HG03565 (cell line): ENCODE measurements around the gene UQCC2.

ENCODE experiments used
- ATAC-seq: cut with Tn5 transposase; IDR thresholded peaks from one replicate; pipeline ENCODE4 v1.9.1; 2021; ENCODE audit warnings: mild to moderate bottlenecking, moderate library complexity; ENCODE audit not compliant: unreplicated experiment

Gene UQCC2

DNA sequence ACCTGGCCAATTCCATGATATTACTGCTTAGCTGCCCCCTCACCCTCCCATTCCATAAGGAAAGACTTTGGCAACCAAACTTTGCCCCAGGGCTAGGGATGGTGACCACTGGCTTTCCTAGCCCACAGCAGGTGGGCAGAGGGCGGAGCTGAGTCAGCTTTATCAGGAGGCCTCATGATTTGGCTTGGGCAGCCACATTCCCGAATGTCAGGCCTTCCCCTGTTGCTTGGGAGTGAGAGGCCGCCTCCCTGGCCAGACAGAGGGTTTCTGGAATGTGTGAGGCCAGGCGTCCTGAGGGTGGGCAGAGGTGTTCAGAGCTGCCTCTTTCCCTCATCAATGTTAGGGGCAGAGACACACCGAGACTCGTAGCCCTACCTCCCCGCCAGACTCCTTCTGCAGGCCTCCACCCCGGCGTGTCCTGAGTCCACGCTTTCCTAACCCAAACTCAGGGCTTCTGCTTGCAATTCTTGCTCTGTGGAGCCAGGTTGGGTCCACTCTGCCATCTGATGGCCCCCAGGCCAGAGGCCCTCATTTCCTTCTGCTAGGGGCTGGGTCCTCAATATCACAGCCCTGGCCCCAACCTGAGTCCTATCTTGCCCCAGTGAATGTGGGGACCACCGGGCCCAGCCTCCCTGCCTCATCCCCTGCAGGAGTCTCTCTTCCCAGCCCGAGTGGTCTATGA lies 19.3 kb downstream of the UQCC2 start:
- no peak for ATAC-seq

DNA sequence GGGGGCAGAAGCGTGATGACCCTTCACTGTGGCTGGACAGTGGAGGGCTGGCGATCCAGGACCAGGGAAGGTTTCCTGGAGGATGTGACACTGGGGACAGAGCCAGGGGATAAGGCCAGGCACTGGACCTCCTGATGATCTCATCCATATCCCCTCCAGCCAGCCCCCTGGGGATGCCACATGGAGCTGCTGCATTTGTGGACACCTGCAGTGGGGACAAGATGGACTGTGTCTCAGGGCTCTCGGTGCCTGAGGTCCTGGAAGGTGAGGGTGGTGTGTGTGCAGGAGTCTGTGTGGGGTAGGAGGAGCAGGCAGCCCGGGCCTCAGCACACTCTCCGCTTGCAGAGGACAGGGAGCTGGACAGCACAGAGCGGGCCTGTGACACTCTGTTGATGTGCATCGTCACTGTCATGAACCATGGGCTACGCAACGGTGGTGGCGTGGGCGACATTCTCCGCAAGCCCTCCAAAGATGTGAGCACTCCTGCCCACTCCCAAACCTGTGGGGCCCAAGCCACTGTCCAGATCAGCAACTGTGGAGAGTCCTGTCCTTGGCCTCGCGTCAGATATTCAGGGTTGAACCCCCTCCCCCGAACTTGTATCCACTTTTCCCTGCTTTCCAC lies 19.9 kb downstream of the UQCC2 start:
- ATAC-seq, result no peak

DNA sequence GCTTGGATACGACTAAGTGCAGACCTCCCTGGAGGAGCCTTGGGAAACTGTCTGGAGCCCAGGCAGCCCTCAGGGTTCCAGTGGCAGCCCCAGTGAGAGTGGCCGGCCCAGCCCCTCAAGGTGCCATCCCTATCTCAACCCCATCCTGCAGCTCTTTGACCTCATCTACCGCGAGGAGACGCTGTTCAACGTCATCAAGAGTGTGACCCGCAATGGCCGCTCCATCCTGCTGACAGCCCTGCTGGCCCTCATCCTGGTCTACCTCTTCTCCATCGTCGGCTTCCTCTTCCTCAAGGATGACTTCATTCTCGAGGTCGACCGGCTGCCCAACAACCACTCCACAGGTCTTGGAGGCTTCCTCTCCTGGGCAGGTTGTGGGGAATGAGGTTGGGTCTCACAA lies 20.7 kb downstream of the UQCC2 start:
- no peak for ATAC-seq

DNA sequence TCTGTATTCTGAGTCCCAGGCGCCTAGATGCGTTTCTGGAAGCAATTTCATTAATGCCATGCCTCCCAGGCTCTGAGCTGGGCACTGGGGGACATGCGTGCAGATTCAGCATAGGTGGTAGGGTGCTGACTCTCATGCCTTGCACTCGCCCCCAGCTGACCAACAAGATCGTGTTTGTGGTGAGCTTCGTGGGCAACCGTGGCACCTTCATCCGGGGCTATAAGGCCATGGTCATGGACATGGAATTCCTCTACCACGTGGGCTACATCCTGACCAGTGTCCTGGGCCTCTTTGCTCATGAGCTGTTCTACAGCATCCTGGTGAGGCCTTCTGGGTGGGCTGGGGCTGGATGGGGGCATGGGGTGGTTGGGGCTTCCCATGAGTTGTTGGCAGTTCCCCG lies 21.6 kb downstream of the UQCC2 start:
- no peak for ATAC-seq

DNA sequence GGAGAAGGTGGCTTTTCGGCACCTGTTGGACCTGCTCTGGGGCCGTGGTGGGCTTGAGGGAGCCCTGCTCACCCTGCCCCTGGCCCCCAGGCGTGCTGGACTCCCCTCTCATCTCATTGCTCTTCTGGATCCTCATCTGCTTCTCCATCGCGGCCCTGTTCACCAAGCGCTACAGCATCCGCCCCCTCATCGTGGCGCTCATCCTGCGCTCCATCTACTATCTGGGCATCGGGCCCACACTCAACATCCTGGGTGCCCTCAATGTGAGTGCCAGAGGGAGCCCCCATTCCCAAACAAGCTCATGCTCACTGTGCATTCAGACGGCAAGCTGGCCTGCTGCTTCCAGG lies 22.4 kb downstream of the UQCC2 start:
- no peak for ATAC-seq

DNA sequence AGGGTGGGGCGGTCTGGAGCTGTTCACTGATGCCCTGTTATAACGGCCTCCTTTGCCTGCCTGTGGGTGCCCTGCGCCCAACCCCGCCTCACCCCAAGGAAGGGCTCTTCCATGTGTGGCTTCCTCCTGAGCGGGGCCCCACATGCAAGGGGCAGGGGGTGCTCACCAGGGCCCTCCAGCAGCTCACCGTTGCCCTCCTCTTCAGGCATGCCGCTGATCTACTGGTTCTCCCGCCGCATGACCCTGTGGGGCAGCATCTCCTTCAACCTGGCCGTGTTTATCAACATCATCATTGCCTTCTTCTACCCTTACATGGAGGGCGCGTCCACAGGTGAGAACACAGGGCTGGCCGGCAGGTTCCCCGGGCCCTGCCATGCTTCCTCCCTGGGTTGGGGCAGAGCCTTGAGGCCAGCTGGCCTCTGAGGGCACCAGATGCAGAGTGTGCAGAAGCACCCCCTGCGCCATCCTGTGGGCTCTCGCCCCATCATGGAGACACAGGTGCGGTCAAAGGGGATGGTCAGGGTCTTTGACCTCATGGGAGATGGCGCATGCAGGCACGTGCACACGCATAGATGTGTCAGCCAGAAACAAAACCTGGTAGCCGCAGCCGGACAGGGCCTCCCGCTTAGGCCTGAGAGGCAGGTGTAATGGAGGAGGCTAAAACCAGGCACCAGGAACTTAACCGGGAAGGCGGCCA lies 22.9 kb downstream of the UQCC2 start:
- ATAC-seq, result no peak

DNA sequence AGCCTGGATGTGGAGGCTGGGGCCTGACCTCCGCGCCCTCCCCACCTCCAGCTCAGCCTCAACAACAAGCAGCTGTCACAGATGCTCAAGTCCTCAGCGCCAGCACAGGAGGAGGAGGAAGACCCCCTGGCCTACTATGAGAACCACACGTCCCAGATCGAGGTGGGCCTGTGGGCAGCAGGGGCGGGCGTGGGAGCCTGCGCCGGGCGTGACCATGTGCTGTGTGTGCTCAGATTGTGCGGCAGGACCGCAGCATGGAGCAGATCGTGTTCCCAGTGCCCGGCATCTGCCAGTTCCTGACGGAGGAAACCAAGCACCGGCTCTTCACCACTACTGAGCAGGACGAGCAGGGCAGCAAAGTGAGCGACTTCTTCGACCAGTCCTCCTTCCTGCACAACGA lies 23.5 kb downstream of the UQCC2 start:
- no peak for ATAC-seq

DNA sequence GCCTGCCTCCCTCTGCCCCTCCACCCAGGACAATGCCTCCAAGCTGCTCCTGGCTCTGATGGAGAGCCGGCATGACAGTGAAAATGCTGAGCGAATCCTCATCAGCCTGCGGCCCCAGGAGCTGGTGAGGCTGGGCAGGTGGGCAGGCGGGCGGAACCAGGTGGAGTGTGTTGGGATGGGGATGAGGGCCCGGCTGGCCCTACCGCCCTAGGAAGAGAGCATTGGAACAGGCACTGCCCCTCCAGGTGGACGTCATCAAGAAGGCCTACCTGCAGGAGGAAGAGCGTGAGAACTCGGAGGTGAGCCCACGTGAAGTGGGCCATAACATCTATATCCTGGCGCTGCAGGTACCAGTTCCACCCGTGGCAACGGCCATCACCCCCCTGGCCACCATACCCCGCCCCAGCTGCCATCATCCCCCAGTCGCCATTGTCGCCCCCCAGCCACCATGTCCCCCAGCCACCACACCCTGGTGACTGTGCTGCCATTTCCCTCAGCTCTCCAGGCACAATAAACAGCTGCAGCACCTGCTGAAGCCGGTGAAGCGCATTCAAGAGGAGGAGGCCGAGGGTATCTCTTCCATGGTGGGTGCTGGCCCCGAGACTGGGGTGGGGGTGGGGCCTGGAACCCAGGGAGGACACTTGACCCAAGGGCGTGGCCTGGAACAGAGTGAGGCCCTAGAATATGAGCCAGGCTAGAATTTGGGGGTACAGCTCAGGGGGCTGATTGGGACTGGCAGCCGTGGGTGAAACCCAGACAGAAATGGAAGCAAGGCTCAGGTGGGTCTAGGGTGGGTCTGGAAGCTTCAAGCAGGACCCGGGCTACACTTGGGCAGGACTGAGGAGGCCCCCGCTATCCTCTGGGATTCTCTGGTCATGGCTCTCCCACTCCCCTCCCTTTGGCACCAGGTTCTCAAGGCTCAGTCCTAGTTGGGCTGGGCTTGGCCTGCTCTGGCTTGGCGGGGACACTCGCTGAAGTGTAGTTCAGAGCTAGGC lies 24.2 kb downstream of the UQCC2 start:
- ATAC-seq, result no peak

DNA sequence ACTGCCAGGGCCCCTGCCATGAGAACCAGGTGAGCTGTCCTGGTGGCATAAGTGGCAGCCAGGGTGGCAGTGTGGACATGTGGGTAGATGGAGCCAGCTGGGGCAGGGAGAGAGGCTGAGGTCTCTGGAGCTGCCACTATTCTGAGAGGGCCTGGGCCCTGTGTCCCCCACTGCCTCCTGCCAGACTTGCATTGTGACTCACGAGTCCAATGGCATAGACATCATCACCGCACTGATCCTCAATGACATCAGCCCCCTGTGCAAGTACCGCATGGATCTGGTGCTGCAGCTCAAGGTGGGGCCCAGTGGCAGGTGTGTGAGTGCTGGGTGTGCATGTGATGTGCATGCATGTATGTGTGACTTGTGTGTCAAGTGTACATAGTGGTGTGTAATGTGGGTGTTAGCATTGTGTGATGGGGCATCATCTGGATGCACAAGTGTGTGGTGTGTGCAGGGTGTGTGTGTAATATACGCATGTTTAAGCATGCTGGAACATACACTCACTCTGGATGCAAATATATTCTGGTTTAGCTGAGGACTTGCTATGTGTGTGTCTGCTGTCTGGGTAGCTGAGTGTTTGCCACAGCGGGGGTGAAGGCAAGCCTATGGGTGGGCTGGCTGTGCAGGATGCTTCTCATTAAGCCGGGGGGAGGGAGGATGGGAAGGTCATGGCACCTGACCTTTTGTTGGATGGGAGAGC lies 25.1 kb downstream of the UQCC2 start:
- ATAC-seq, result no peak

DNA sequence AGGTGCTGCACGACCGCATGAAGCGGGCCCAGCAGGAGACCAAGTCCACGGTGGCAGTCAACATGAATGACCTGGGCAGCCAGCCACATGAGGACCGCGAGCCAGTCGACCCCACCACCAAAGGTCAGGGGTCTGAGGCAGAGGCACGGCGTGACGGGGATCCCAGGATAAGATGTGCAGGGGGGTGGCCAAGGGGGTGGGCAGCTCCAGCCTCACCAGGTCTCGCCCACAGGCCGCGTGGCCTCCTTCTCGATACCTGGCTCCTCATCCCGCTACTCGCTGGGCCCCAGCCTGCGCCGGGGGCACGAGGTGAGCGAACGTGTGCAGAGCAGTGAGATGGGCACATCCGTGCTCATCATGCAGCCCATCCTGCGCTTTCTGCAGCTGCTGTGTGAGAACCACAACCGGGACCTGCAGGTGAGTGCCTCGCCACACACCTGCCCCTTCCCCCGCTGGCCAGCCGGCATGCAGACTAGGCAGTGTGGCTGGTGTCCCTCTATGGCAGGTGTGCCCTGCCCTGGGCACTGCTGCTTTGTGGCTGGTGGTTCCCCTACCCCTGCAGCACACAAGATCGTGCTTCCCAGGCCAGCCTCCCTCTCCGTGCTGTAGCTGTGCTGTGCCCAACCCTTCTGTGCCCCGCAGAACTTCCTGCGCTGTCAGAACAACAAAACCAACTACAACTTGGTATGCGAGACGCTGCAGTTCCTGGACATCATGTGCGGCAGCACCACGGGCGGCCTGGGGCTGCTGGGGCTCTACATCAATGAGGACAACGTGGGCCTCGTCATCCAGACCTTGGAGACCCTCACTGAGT lies 25.9 kb downstream of the UQCC2 start:
- ATAC-seq, result no peak

DNA sequence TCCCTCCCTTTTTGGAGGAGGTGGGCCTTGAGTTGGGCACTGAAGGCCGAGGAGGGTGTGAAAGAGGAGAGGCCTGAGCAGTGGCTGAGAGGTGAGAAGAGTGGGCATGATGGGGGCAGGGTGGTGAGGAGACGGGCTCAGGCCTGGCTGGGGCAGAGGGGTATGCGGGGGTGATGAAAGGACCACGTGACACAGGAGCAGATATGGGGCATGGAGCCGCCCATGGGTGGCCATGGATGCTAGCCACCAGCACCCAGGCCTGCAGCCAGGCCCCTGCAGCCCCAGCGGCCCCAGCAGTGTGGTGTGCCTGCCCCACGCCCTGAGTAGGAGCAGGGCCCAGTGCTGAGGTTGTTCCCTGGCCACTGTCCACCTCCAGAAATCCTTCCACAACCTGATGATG lies 26.5 kb downstream of the UQCC2 start:
- no peak for ATAC-seq

DNA sequence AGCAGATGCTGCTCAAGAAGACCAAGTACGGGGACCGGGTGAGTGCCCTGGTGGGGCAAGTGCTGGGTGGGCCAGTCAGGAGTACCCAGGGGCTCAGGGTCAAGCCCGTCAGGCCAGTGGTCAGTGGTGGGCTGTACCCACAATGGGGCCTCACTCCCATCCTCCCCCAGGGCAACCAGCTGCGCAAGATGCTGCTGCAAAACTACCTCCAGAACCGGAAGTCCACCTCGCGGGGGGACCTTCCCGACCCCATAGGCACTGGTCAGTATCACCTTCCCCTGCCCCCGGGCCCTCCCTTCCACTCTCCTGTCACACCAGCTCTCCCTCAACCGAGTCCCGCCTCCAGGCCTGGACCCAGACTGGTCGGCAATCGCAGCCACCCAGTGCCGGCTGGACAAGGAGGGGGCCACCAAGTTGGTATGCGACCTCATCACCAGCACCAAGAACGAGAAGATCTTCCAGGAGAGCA lies 27.0 kb downstream of the UQCC2 start:
- ATAC-seq, result no peak

DNA sequence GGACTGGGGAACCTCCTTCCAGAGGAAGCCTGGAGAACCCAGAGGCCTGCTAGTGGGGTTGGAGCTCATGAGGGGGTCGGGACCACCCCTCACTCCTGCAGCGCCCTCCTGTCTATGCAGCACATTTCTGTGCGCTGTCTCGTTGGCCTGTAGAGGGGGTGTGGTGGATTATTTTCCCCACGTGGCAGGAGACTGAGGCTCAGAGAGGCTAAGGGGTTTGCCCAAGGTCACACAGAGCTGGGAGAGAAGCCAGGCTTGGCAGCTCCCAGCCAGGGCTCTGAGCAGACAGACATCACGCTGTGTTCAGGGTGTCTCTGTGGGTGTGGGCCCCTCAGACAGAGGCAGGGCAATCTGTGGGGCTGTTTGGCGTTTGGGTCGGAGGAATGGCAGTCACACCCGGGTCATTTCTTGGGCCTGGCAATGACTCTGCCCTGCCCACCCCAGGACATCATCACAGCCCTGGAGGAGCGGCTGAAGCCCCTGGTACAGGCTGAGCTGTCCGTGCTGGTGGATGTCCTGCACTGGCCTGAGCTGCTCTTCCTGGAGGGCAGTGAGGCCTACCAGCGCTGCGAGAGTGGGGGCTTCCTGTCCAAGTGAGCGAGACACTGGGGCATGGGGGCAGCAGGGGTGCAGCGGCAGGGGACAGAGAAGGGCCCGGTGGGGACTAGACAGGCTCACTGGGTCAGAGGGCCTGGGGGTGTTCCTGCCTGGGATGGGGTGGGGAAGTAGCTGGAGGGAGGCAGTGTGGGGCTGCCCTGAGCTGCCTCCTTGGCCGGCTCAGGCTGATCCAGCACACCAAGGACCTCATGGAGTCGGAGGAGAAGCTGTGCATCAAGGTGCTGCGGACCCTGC lies 27.7 kb downstream of the UQCC2 start:
- ATAC-seq, result no peak

DNA sequence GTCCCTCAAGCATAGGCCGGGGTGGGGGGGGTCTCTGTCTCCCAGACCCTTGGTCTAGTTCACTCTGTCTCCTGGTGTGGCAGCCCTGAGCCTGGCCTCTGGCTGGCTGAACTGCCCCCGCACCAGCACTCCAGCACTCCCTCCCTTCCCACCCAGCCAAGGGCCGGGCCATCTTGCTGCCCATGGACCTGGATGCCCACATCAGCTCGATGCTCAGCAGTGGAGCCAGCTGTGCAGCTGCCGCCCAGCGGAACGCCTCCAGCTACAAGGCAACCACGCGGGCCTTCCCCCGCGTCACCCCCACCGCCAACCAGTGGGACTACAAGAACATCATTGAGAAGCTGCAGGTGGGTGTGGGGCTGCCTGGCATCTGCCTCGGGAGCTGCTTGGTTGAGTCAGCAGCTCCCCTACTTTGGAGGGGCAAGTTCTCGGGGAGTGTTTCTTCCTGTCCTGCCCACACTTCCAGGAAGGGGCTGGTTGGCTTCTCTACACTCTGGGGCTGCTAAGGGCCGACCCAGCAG lies 28.4 kb downstream of the UQCC2 start:
- no peak for ATAC-seq

DNA sequence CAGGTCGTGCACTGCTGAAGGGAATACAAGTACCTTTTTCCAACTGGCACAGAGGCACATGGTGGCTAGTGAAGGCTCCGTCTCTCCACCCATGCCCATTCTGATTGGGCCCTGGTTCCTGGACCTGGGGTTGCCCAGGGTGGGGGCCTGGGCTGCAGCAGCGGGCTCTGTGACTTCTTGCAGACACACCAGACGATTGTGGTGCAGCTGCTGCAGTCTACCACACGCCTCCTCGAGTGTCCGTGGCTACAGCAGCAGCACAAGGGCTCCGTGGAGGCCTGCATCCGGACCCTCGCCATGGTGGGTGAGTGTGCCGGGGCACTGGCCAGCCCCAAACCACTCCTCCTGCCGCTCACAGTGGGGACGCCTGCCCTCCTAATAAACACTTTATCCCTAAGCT lies 29.2 kb downstream of the UQCC2 start:
- no peak for ATAC-seq

DNA sequence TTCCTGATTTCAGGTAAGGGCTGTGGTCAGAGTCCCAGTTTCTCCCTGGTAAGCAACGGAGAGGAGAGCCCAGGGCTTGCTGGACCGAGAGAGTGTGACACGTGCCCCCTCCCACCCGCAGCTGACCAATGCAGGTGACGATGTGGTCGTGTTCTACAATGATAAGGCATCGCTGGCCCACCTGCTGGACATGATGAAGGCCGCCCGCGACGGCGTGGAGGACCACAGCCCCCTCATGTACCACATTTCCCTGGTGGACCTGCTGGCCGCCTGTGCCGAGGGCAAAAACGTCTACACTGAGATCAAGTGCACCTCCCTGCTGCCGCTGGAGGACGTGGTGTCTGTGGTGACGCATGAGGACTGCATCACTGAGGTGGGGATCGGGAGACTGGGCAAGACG lies 31.7 kb downstream of the UQCC2 start:
- no peak for ATAC-seq

DNA sequence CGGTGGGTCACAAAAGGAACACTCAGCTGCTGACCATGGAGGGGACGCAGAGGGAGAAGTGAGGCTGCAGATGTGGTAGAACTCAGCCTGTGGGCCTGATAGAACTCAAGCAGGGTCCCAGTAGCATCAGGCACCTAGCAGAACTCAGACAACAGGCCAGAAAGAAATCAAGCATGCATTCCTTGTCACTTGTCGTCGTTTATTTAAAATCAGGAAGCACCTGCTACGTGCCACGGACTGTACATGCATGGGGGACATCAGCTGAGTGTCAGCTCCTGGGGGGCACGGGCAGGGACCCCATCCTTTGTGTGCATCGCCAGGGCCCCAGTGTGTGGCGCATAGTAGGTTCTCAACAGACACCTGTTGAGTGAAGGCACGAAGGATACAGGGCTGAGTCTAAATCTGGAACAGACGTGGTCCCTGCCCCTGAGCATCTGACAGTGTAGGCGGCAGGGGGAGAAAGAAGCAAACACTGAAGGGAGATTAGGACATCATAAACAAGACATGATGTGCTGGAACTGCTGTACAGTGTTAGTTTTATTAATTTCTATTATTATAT lies 32.5 kb downstream of the UQCC2 start:
- ATAC-seq, result no peak

DNA sequence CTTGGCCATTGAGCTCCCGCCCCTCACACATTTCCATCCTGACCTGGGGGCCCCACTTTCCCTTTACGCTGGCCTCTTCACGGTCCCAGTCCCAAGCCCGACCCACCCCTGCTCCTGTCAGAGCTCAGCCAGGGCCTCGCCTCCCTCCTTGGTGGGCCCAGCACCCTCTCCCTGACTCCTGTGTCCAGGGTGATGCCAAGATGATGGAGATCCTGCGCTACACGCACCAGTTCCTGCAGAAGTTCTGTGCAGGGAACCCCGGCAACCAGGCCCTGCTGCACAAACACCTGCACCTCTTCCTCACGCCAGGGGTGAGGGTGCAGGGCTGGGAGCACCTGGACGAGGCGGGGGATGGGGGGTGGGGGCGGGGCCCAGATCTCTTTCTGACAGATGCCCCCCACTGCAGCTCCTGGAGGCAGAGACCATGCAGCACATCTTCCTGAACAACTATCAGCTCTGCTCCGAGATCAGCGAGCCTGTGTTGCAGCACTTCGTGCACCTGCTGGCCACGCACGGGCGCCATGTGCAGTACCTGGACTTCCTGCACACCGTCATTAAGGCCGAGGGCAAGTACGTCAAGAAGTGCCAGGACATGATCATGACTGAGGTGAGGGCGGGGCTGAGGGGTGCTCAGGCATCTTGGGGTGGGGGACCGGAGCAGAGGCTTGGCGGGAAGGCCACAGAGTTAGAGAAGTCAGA lies 33.1 kb downstream of the UQCC2 start:
- no peak for ATAC-seq
